NCI-H146 treated with DMSO at 0.1 percent for 48 hours (cell line): ENCODE results near the gene FOXRED1.
"Not testable (repeated sequence)": the region's sequence is repeated elsewhere in the genome, so short reads cannot be mapped to it uniquely, and the experiment has no call there.

Experiments
- DNase-seq: peaks from one replicate; lab custom pipeline; 2025; ENCODE audit not compliant: unreplicated experiment; lab: John Stamatoyannopoulos, UW

Gene FOXRED1

DNA sequence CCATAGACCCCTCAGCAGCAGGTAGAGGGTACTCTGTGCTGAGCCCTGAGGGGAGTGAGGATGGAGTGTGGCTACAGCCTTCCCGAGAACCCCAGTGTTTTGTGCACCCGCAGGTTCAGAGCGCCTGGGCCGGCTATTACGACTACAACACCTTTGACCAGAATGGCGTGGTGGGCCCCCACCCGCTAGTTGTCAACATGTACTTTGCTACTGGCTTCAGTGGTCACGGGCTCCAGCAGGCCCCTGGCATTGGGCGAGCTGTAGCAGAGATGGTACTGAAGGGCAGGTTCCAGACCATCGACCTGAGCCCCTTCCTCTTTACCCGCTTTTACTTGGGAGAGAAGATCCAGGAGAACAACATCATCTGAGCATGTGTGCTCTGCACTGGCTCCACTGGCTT is 8.4 kb downstream of the FOXRED1 start:
- DNase-seq = no peak

DNA sequence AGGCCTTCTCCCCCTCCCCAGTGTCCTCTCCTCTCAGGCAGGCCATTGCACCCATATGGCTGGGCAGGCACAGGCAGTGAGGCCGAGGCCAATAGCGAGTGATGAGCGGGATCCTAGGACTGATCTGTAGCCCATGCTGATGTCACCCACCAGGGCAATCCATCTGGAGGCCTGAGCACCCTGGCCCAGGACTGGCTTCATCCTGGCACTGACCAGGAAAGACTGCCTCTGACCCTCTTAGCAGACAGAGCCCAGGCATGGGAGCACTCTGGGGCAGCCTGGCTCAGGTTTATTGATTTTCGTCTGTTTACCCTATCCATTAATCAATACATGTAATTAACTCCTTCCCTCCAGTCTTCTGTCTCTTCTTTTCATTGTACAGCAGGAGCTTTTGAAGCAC is 8.8 kb downstream of the FOXRED1 start:
- peak; percentile 26 for DNase-seq

GRCh38 chr11:126279191-126279590 is 10.2 kb downstream of the FOXRED1 start:
- no peak for DNase-seq

DNA sequence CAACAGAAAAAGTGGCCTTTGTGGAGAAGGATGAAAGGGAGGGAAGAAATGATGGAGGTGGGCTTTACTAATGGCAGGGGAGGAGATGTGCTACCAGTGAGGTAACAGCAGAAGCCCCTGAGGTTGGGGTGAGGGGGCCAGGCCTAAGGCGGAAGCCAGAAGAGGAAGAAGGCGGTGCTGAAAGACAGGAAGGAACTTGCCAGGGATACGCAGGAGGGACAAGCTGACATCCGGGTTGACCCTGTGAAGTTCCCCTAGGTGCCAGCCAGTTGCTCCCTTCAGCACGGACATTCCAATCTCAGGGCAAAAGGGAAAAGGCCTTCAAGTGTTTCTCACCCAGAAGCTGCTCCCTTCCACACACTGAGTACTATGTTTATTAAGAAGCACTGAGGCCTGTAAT is 11.6 kb downstream of the FOXRED1 start:
- no peak for DNase-seq

DNA sequence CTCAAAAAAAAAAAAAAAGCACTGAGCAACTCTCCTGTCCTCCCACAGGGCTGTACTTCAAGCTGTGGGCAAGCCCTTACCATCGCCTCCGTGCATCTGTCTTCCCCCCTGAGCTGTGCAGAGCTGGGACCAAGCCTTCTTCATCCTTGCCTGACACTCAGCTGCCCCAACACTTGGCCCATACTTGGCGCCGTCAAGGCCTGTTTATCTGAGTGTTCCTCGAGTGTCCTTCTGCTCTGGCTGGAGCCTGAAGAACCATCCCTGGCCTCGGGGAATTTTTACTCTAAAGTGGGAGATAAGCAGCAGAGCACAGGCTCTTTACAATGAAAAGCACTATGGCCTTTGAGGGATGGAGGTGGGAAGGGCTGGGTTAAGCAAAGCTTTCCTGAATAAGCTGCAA is 12.3 kb downstream of the FOXRED1 start:
- DNase-seq = no peak

GRCh38 chr11:126281666-126282175 is 12.8 kb downstream of the FOXRED1 start:
- DNase-seq = no peak

DNA sequence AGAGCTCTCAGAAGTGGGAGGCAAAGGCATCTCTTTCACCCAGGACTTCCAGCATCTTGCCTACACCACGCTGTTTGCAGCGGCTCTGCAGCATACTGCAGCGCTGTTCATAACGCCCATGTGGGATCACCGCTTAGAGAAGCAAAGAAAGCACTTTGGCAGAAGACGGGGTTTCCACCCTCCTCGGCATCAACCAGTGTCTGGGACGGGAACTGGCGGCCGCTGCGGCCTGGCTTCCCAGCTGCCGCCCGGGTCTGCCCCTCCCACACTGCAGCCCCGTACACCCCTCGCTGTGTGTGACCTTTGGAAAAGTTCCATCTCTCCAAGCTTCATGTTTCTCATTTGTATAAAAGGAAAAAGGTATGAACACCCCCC is 13.4 kb downstream of the FOXRED1 start:
- peak; percentile 59 for DNase-seq

DNA sequence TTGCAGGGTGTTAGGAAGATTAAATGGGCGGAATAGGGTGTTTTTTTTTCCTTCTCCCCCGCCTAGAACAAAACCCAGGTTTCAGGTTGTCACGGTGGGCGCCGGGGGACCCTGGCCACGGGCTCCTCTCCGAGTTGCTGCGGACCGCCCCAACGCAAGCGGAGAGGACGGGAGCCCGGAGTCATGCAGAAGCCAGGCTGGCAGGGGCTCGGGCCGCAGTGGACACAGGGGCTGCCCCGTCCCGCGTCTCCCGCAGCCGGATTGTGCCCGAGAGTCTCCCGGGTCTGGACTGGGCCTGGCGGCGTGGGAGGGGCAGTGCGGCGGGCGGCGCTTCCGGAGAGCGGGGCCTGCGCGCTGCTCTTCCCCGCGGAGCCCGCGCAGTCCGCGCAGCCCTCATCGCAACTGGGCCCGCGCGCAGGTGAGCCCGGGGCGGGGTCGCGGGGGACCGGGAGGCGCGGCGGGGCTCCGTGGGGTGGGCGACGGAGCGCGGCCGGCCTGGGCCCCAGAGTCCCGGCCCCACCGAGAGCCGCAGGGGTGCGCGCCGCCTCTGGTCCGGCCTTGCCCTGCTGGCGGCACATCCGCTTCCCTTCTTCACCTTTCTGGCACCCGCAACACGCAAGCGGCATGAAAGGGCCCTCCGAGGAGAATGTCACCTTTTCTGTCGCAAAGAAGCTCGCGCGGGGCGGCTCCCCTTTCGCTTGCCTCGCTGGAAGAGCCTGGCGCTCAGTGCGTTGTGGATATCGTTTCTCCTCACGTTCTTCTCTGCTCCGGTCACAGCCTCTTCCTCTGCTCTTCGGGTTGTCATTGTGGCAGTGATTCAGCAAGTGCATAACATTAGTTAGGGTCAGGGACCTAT is 14.0 kb downstream of the FOXRED1 start, which contains the start of gene TIRAP:
TIRAP (plus strand) TSS at position 358 of the 856 bp plus-strand sequence. CDS start 7,802 bp downstream, outside the sequence.
- DNase-seq = peak; percentile 55

DNA sequence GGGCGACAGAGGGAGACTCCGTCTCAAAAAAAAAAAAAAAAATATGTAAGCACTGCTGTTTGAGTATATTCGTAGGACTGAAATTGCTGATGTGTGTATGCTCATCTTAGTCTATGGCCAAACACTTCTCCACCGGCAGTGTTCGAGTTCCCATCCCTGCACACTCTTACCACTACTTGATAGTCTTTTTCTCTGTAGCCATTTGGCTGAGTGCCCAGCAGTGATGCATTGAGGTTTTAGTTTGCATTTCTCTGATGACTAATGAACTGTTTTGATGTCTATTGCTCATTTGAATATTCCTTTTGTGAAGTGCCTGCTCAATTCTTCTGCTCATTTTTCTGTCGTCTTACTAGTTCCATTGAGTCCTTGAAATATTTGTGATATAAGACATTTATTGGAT is 15.9 kb downstream of the FOXRED1 start:
- no peak for DNase-seq

- no peak for DNase-seq
Measured at GRCh38 chr11:126288237-126288636, 19.3 kb downstream of the FOXRED1 start.

DNA sequence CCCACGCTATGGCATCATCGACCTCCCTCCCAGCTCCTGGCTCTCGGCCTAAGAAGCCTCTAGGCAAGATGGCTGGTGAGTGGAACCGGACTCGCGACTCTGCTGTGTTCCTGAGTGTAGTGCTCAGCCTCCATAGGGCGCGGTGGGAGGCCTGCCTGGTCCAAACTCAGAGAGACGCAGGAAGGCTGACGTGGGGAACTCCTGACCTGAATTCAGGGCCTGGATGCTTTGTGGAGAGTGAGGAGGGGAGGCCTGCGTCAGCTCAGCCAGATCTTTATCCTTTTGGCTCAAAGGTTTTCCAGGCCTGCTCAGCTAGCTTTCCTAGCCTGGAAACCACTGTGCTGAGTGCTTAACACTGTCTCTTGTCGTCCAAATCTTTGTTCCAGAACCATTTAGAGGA is 21.9 kb downstream of the FOXRED1 start:
- DNase-seq = no peak

DNA sequence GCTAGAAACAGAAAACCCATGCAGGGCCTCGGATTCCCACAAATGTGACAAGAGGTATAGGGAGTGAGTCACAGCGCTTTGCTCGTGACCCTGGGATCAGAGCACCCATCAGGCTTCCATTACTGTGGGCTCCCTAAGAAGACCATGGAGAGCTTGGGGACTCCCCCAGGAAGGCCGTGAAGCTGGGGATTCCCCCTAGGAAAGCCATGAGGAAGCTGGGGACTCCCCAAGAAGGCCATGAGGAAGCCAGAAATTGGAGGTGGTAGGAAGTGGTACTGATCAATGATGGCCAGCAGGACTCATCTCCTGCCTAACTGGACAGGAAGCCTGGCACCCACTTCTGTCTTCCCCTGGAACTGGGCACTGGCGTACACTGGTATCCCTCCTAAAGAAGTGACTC is 24.8 kb downstream of the FOXRED1 start:
- no peak for DNase-seq

DNA sequence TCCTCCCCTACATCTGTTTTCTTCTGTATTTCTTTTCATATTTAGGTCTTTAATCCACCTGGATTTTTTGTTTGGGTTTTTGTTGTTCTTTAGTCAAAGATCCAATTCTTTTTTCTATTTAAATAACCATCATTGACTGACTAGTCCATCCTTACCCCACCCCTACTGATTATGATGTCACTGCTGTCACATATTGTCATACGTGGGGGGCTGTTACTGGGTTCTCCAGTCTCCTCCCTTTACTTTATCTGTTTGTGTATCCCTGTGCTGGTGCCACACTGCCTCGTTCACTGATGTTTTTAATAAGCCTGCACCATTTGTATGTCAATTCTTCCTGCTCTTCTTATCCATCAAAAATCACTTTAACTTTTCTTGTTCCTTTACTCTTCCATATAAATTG is 28.1 kb downstream of the FOXRED1 start:
- DNase-seq = no peak

DNA sequence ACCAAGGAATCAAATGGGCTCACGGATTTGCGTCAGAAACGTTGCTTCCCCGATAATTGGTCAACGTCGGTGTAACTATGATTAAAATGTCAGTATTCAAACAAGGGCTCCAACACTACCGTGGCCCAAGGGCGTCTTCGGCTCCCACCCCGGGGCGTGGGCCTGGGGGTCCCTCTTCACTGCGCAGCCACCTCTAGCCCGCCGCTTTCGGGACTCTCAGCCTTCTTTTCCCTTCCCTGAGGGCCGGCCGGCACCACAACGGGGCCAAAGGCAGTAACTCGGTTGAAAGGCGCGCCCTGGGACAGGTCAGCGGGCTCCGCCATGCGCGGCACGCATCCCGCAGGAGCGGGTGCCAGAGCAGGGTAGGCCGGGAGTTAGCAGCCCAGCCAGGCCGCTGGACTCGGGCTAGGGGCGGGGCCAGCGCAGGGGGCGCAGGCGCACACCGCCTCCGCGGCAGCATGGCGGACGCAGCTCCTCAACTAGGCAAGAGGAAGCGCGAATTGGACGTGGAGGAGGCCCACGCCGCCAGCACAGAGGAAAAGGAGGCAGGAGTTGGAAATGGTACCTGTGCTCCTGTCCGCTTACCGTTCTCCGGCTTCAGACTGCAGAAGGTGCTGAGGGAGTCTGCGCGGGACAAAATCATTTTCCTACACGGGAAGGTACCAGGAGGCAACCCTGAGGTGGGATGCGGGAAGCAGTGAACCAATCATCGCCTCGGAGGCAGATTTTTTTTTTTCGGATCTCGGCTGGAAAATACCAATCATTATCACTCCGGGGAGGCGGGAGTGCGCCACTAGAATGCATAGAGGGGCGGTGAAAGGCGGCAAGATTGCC is 34.9 kb downstream of the FOXRED1 start, which contains the start of gene DCPS:
DCPS (plus strand) TSS at position 438 of the 834 bp plus-strand sequence; CDS start at position 459, 21 bp downstream.
- DNase-seq = peak; percentile 89

DNA sequence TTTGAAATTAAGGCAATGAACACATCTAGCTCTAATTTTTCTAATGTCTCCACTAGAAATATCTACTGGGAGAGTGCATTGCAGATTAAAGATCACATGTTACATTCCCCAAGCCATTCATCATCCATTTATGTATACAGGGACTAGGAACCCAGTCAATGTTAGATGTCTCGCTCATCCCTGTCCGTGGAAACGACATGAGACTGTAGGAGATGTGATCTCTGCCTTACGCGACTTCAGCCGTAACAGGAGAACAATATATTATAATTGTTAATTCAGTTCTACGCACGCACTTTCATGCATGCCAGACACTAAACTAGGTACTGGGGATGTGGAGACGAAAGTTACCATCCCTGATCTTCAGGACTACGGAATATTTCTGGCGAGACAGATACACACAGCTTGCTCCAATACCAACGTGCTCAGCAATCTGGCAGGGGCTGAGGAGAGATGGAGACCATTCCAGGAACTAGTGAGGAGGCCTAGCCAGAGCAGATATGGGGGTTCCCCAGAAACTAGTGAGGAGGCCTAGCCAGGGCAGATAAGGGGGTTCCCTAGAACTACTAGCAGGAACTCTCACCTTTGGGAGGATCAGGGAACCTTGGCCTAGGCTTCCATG is 35.6 kb downstream of the FOXRED1 start:
- DNase-seq = no peak

DNA sequence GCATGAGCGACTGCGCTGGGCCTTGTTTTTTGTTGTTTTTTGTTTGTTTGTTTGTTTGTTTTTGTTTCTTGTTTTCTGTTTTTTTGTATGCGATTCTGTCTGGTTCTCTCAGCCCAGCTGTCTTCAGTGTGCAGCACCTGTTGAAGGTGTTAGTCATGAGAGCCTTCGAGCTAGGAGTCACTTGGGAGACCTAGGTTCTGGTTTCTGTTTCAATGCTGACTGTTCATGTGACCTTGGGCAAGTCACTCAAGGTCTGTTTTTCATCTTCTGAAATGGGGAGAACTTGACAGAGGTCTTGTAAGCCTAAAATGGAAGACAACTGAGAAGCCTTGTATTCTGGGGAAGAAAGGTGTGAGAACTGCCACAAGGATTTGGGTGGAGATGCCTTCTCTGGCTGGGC is 36.7 kb downstream of the FOXRED1 start:
- DNase-seq = no peak

DNA sequence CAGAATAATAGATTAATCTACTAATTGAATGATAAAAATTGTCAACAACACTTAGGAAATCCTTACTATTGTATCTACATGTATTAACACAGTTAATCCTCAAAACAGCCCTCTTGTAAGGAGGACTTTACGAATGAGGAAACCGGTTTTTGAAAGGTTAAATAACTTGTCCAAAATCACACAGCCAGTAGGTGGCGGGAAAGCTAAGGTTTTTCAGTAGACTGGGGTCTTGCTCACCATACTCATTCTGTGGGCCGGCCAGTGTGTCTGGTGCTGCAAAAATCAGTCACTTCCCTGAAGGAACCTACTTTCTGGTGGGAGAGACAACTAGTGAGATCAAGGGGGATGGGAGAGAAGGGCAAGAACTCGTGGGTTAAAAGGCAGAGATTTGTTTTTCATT is 38.8 kb downstream of the FOXRED1 start:
- DNase-seq = peak; percentile 19

DNA sequence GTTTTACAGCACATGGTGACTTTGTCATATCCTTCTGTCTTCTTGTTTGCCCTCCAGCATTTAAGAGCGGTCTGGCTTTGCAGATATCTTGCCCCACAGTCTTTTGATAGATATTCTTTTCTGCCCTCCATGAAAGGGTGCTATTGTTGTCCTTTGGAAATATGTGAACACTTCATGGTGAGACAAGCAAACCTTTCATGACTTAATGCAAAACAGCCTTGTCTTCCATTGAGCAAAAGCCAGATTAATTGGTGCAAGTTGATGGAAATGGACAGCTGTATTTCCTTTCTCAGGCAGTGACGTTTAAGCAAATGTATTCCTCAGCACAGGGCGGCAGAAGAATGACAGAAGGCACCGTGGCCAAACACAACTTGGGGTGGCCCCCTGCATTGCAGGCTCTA is 39.3 kb downstream of the FOXRED1 start:
- DNase-seq = no peak

DNA sequence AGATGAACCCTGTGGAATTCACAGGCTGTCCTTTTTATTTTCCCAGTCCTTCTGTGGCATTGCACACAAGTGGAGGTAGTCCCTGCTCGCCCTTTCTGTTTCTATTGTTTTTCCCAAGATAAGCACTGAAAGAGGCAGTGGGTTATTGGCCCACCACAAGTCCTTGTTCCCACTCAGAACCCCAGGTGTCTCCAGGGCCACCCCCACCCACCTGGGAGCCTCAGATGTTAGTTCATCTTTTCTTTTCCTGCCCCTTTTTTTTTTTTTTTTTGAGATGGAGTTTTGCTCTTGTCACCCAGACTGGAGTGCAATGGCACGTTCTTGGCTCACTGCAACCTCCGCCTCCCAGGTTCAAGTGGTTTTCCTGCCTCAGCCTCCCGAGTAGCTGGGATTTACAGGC is 39.8 kb downstream of the FOXRED1 start:
- not testable (repeated sequence) for DNase-seq

DNA sequence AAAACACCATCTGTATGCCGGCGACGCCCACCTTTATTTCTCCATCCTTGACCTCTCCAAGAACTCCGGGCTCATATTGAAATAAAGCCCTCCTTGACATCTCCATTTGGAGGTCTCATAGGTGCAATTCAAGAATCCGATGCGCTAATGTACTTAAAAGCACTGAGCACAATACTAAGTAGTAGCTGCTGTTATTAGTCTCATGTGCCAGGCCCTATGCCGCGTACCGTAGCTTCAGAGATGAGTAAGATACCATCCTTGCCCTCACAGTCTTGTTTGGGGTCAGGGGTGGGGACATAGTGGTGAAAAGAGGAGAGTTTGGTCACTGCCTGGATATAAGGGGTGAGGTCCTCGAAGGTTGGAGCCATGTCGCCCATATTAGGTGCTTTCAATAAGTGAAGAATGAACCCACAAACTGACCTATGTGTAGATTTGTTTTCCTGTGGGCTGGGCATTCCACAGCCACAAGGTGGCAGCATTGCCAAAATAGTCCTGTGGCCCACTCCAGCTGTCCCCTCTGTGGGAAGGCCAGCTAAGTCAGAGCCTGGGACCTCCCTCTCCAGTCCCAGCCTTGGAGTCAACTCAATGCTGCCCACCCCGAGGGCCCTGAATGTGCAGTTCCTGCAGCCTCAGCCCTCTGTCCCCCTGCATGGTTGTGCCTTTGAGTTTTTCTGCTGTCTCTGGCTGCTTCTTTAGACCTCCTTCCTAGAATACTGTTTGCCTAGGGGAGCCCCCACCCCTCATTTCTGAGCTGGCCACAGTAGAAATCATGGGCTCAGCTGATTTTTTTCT is 41.4 kb downstream of the FOXRED1 start:
- no peak for DNase-seq

DNA sequence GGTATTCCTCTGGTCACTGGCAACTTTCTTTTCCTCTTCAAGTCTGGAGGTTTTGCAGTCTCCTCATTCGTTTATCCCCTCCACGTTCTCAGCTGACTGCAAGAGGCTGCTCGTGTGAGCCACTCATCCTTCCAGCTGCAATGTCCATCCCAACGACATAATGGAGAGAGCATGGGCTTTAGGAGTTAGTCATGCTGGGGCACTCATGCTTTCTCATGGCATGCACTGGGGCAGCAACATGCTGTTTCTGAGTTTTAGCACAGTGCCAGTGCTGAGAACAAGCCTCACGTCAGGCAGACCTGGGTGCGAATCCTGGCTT is 42.0 kb downstream of the FOXRED1 start:
- no peak for DNase-seq
